OCI-M2 (cell line): ENCODE results near the gene TBC1D3I.
"Not testable (repeated sequence)": the region's sequence is repeated elsewhere in the genome, so short reads cannot be mapped to it uniquely, and the experiment has no call there.

ENCODE experiments used
- DNase-seq: peaks from one replicate; lab custom pipeline; 2025; ENCODE audit not compliant: unreplicated experiment; lab: John Stamatoyannopoulos, UW

TBC1D3I gene

GRCh38 chr17:36264470-36264869, at the start of gene TBC1D3I:
TBC1D3I (minus strand) TSS chr17:36264570; CDS start chr17:36262985, 1,585 bp downstream.
- not testable (repeated sequence) for DNase-seq

GRCh38 chr17:36295161-36295560, 30.8 kb upstream of the TBC1D3I start:
- DNase-seq = not testable (repeated sequence)

GRCh38 chr17:36289965-36290612, 25.7 kb upstream of the TBC1D3I start:
- DNase-seq = not testable (repeated sequence)

GRCh38 chr17:36284219-36284618, 19.8 kb upstream of the TBC1D3I start:
- not testable (repeated sequence) for DNase-seq

- not testable (repeated sequence) for DNase-seq
Observed at GRCh38 chr17:36283256-36283655, 18.9 kb upstream of the TBC1D3I start.

GRCh38 chr17:36242046-36242445, 22.3 kb downstream of the TBC1D3I start:
- not testable (repeated sequence) for DNase-seq

- not testable (repeated sequence) for DNase-seq
Observed at GRCh38 chr17:36229644-36230043, 34.7 kb downstream of the TBC1D3I start.

- not testable (repeated sequence) for DNase-seq
Observed at GRCh38 chr17:36222967-36223366, 41.4 kb downstream of the TBC1D3I start.

- not testable (repeated sequence) for DNase-seq
Observed at GRCh38 chr17:36221581-36222100, 42.7 kb downstream of the TBC1D3I start.

GRCh38 chr17:36220737-36221580, 43.4 kb downstream of the TBC1D3I start:
- not testable (repeated sequence) for DNase-seq

- not testable (repeated sequence) for DNase-seq
Observed at GRCh38 chr17:36219556-36219955, 44.8 kb downstream of the TBC1D3I start.

- not testable (repeated sequence) for DNase-seq
Observed at GRCh38 chr17:36215406-36216308, 48.7 kb downstream of the TBC1D3I start.

GRCh38 chr17:36214918-36215317, 49.5 kb downstream of the TBC1D3I start:
- DNase-seq = no peak

GRCh38 chr17:36213695-36214094, 50.7 kb downstream of the TBC1D3I start:
- no peak for DNase-seq

GRCh38 chr17:36212966-36213365, 51.4 kb downstream of the TBC1D3I start:
- DNase-seq = no peak

GRCh38 chr17:36212272-36212605, 52.1 kb downstream of the TBC1D3I start:
- DNase-seq = no peak

GRCh38 chr17:36211484-36212271, 52.7 kb downstream of the TBC1D3I start:
- DNase-seq = not testable (repeated sequence)

GRCh38 chr17:36210439-36211211, 53.7 kb downstream of the TBC1D3I start, which contains the start of gene CCL4L2:
CCL4L2 (plus strand) TSS chr17:36211063.
- not testable (repeated sequence) for DNase-seq

GRCh38 chr17:36209575-36209974, 54.8 kb downstream of the TBC1D3I start:
- DNase-seq = no peak
